HepG2 (cell line): ENCODE results near the gene VGF. TPM values are rescaled to one million over a fixed set of nuclear protein-coding genes. Genes with fewer than 3 reads are reported as not detected.

Source experiments
- BHLHE40 ChIP-seq: IDR thresholded peaks from 2 replicates; pipeline ENCODE4 v1.6.1; 2011; ENCODE audit warnings: low read length, improper control_type of control experiment
- CCDC6 ChIP-seq: sonication (generic); formaldehyde crosslinking; IDR thresholded peaks from 2 replicates; pipeline ENCODE4 v1.8.1; 2022; ENCODE audit warnings: mild to moderate bottlenecking, missing genetic modification reagents, moderate library complexity
- DPF2 ChIP-seq: sonication (generic); formaldehyde crosslinking; IDR thresholded peaks from 2 replicates; pipeline ENCODE4 v1.4.0; 2020; ENCODE audit warnings: mild to moderate bottlenecking, low read depth, missing genetic modification reagents, borderline replicate concordance
- FLYWCH1 ChIP-seq: sonication (generic); formaldehyde crosslinking; IDR thresholded peaks from 2 replicates; pipeline ENCODE4 v1.8.1; 2023; ENCODE audit warnings: mild to moderate bottlenecking, missing genetic modification reagents
- MED1 ChIP-seq: sonication (generic); formaldehyde crosslinking; IDR thresholded peaks from 2 replicates; pipeline ENCODE4 v1.4.0; 2020; ENCODE audit warnings: missing genetic modification reagents
- NFYB ChIP-seq: sonication (generic); formaldehyde crosslinking; IDR thresholded peaks from 2 replicates; pipeline ENCODE4 v1.4.0; 2020; ENCODE audit warnings: missing genetic modification reagents
- NR2C2 ChIP-seq: sonication (generic); formaldehyde crosslinking; IDR thresholded peaks from 2 replicates; pipeline ENCODE4 v1.4.0; 2020; ENCODE audit warnings: missing genetic modification reagents, mild to moderate bottlenecking, moderate library complexity, borderline replicate concordance
- POLR2G ChIP-seq: fragments of 200-400 bp; formaldehyde crosslinking; IDR thresholded peaks from 2 replicates; pipeline ENCODE4 v1.6.1; 2018; ENCODE audit warnings: mild to moderate bottlenecking, low read depth, low read length, moderate library complexity
- RARG ChIP-seq: sonication (generic); formaldehyde crosslinking; IDR thresholded peaks from 2 replicates; pipeline ENCODE4 v1.4.0; 2020; ENCODE audit warnings: low read depth, mild to moderate bottlenecking, missing genetic modification reagents
- SKIL ChIP-seq: sonication (generic); formaldehyde crosslinking; IDR thresholded peaks from 2 replicates; pipeline ENCODE4 v1.8.0; 2022; ENCODE audit warnings: missing genetic modification reagents, mild to moderate bottlenecking, moderate library complexity, borderline replicate concordance
- TFAP4 ChIP-seq: sonication (generic); IDR thresholded peaks from 2 replicates; pipeline ENCODE4 v1.6.1; 2016; ENCODE audit warnings: low read depth, borderline replicate concordance
- THYN1 ChIP-seq: sonication (generic); formaldehyde crosslinking; IDR thresholded peaks from 2 replicates; pipeline ENCODE4 v1.8.1; 2023; ENCODE audit warnings: low read depth, mild to moderate bottlenecking, moderate library complexity, missing genetic modification reagents, borderline replicate concordance
- YEATS4 ChIP-seq: sonication (generic); formaldehyde crosslinking; IDR thresholded peaks from 2 replicates; pipeline ENCODE4 v1.4.0; 2020; ENCODE audit warnings: missing genetic modification reagents, borderline replicate concordance
- YY1 ChIP-seq: IDR thresholded peaks from 2 replicates; pipeline ENCODE4 v1.6.1; 2011; ENCODE audit warnings: low read length, low read depth, moderate library complexity, mild to moderate bottlenecking; ENCODE audit not compliant: insufficient read depth, insufficient replicate concordance
- ZBTB39 ChIP-seq: sonication (generic); formaldehyde crosslinking; IDR thresholded peaks from 2 replicates; pipeline ENCODE4 v1.5.0; 2020; ENCODE audit warnings: missing genetic modification reagents
- ZFAT ChIP-seq: sonication (generic); formaldehyde crosslinking; conservative IDR thresholded peaks from 2 replicates; pipeline ENCODE4 v1.8.1; 2023; ENCODE audit warnings: missing genetic modification reagents, inconsistent platforms
- ZFP82 ChIP-seq: sonication (generic); formaldehyde crosslinking; IDR thresholded peaks from 2 replicates; pipeline ENCODE4 v1.5.1; 2020; ENCODE audit warnings: mild to moderate bottlenecking, missing genetic modification reagents, borderline replicate concordance
- ZNF34 ChIP-seq: sonication (generic); formaldehyde crosslinking; IDR thresholded peaks from 2 replicates; pipeline ENCODE4 v1.4.0; 2020; ENCODE audit warnings: mild to moderate bottlenecking, missing genetic modification reagents, borderline replicate concordance
- ZNF619 ChIP-seq: sonication (generic); formaldehyde crosslinking; IDR thresholded peaks from 2 replicates; pipeline ENCODE4 v1.4.0; 2020; ENCODE audit warnings: mild to moderate bottlenecking, missing genetic modification reagents
- ZNF737 ChIP-seq: sonication (generic); formaldehyde crosslinking; IDR thresholded peaks from 2 replicates; pipeline ENCODE4 v1.5.0; 2020; ENCODE audit warnings: missing genetic modification reagents, mild to moderate bottlenecking, borderline replicate concordance
- ZNF788 ChIP-seq: sonication (generic); formaldehyde crosslinking; IDR thresholded peaks from 2 replicates; pipeline ENCODE4 v1.5.0; 2020; ENCODE audit warnings: mild to moderate bottlenecking, missing genetic modification reagents, borderline replicate concordance
- polyA plus RNA-seq, 8 experiments: library from polyadenylated mRNA; depleted of rRNA in 3 of 8; stranded (reverse) in 7 of 8; unstranded in 1 of 8; fragments of >200 nt; fragmentation: Illumina TruSeq in 4 of 8; extraction: Trizol in 4 of 8; gene quantifications; 2 replicates each; pipeline versions ENCODE4 v1.2.1 to v1.2.3, GENCODE V29; 2011 to 2016; ENCODE audit warnings: low read depth in 4 of 8, missing spikeins in 1 of 8, mixed read lengths in 1 of 8; ENCODE audit not compliant: insufficient read depth in 1 of 8
- total RNA-seq, 5 experiments: library from RNA; depleted of rRNA; stranded (reverse); fragments of >200 nt; fragmentation: Illumina TruSeq; extraction: Trizol; gene quantifications; 2 replicates each; pipeline ENCODE4 v1.2.3, GENCODE V29; 2016; ENCODE audit warnings: low read depth in 1 of 5
- TF ChIP-seq, protein P1 (sequence below): sonication (generic); formaldehyde crosslinking; IDR thresholded peaks from 2 replicates; pipeline ENCODE4 v1.4.0; 2020; ENCODE audit warnings: mild to moderate bottlenecking, missing genetic modification reagents

Gene VGF
- total and polyA plus RNA-seq, 2 of the 13 experiments (the other 11 are each of a cell fraction or from before 2014, with no cell fraction given), result 0.12 to 0.46 TPM

DNA sequence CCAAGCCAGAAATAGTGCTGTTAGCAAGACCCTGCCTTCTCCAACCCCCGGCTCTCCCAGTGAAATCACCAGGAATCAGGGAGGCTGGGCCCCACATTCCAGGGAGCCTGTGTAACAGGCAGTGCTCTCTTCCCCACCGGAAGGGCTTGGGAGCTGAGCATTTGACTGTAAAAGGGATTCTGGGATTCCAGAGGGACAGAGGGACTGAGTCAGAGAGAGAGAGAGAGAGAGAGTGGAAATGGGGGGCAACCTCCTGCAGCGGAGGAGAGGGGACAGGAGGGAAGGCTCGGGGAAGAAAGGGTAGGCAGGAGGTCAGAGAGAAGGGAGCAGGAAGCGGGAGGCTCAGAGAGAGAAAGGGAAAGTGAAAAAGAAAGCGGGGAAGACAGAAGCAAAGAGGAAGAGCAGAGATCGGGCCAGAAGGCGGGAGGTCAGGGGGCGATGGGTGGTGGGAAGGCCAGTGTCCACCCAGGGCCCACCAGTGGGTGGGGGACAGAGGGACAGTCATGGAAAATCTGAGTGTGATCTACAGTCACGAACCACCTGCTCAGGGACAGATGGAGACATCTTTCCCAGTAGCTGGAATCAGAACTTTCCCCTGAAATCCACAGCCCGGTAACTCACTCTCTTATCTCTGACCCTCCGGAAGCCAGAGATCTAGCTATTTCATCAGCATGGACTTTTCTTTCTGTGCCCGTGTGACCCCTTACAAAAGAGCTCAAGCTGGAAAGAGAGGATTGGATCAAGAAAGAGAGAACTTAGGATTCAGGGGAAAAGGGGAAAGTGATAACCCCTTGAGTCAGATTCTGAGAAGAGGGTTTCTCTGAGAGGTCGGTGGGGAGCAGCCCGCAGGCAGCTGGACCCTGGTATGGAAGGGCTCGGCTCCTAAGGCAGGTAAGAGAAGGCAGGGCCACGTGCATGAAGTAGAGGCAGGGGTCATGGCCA lies 43.1 kb downstream of the VGF start (continued):
- peak; percentile 79; the same call in 1 of the 2 replicates for TF ChIP-seq ZFP82 (CRISPR knock-in tag)
- no peak for TF ChIP-seq ZNF737 (CRISPR knock-in tag)
- TF ChIP-seq THYN1 (CRISPR knock-in tag), result no peak
- TF ChIP-seq MED1 (CRISPR knock-in tag), result peak; percentile 92
- TF ChIP-seq, protein P1, sequence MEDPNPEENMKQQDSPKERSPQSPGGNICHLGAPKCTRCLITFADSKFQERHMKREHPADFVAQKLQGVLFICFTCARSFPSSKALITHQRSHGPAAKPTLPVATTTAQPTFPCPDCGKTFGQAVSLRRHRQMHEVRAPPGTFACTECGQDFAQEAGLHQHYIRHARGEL, result no peak
- 0 out of 2 replicates have a peak, but pooled peaks have one; percentile 32 for TF ChIP-seq BHLHE40
- TF ChIP-seq ZBTB39 (CRISPR knock-in tag), result no peak
- TF ChIP-seq POLR2G, result peak; percentile 83
- TF ChIP-seq ZNF619 (CRISPR knock-in tag), result peak; percentile 3; the same call in 1 of the 2 replicates
- no peak for TF ChIP-seq ZFAT (CRISPR knock-in tag)
- peak; percentile 25; the same call in 1 of the 2 replicates for TF ChIP-seq SKIL (CRISPR knock-in tag)
- 0 out of 2 replicates have a peak, but pooled peaks have one; percentile 44 for TF ChIP-seq CCDC6 (CRISPR knock-in tag)
- peak; percentile 35; the same call in 1 of the 2 replicates for TF ChIP-seq TFAP4
- TF ChIP-seq DPF2, result peak; percentile 51
- TF ChIP-seq FLYWCH1 (CRISPR knock-in tag), result no peak
- TF ChIP-seq NR2C2 (CRISPR knock-in tag), result peak; percentile 86
- no peak for TF ChIP-seq RARG (CRISPR knock-in tag)
- peak; percentile 18 for TF ChIP-seq YY1
- TF ChIP-seq ZNF34 (CRISPR knock-in tag), result no peak
- TF ChIP-seq NFYB (CRISPR knock-in tag), result no peak
- peak; percentile 77; the same call in 1 of the 2 replicates for TF ChIP-seq ZNF788
- peak; percentile 37; the same call in 1 of the 2 replicates for TF ChIP-seq YEATS4 (CRISPR knock-in tag)
